ENCODE measurements around the gene SCARB2.

Gene SCARB2

GRCh38 chr4:76256032-76256431 is 42.4 kb upstream of the SCARB2 start:
- no peak for TF ChIP-seq POLR2AphosphoS5 (IDR thresholded peaks at IDR 0.05; ENCODE audit: low read depth, low read length)
- no peak for TF ChIP-seq SIN3A (IDR thresholded peaks at IDR 0.05; ENCODE audit: borderline replicate concordance, insufficient read depth, low read length)
- no peak for TF ChIP-seq FOXP2 (optimal IDR thresholded peaks at IDR 0.05; ENCODE audit: borderline replicate concordance, extremely low read depth, extremely low read length, insufficient read depth)
- TF ChIP-seq REST (IDR thresholded peaks at IDR 0.05; ENCODE audit: insufficient read depth in 1 of 2, low read depth in 2 of 2, low read length in 2 of 2), result no peak
- no peak for TF ChIP-seq TAF1 (IDR thresholded peaks at IDR 0.05; ENCODE audit: borderline replicate concordance, insufficient read depth, low read length)

GRCh38 chr4:76253511-76253910 is 39.9 kb upstream of the SCARB2 start:
- no peak for TF ChIP-seq POLR2AphosphoS5 (IDR thresholded peaks at IDR 0.05; ENCODE audit: low read depth, low read length)
- TF ChIP-seq REST (IDR thresholded peaks at IDR 0.05; ENCODE audit: insufficient read depth in 1 of 2, low read depth in 2 of 2, low read length in 2 of 2), result no peak
- TF ChIP-seq SIN3A (IDR thresholded peaks at IDR 0.05; ENCODE audit: borderline replicate concordance, insufficient read depth, low read length), result no peak
- TF ChIP-seq FOXP2 (optimal IDR thresholded peaks at IDR 0.05; ENCODE audit: borderline replicate concordance, extremely low read depth, extremely low read length, insufficient read depth), result no peak
- no peak for TF ChIP-seq TAF1 (IDR thresholded peaks at IDR 0.05; ENCODE audit: borderline replicate concordance, insufficient read depth, low read length)

- TF ChIP-seq FOXP2 (optimal IDR thresholded peaks at IDR 0.05; ENCODE audit: borderline replicate concordance, extremely low read depth, extremely low read length, insufficient read depth), result no peak
- no peak for TF ChIP-seq TAF1 (IDR thresholded peaks at IDR 0.05; ENCODE audit: borderline replicate concordance, insufficient read depth, low read length)
- no peak for TF ChIP-seq POLR2AphosphoS5 (IDR thresholded peaks at IDR 0.05; ENCODE audit: low read depth, low read length)
- TF ChIP-seq SIN3A (IDR thresholded peaks at IDR 0.05; ENCODE audit: borderline replicate concordance, insufficient read depth, low read length), result no peak
- TF ChIP-seq REST (IDR thresholded peaks at IDR 0.05; ENCODE audit: insufficient read depth in 1 of 2, low read depth in 2 of 2, low read length in 2 of 2), result no peak
These were observed 38.6 kb upstream of the SCARB2 start for GRCh38 chr4:76252271-76252653.

- no peak for TF ChIP-seq POLR2AphosphoS5 (IDR thresholded peaks at IDR 0.05; ENCODE audit: low read depth, low read length)
- TF ChIP-seq FOXP2 (optimal IDR thresholded peaks at IDR 0.05; ENCODE audit: borderline replicate concordance, extremely low read depth, extremely low read length, insufficient read depth), result no peak
- no peak for TF ChIP-seq SIN3A (IDR thresholded peaks at IDR 0.05; ENCODE audit: borderline replicate concordance, insufficient read depth, low read length)
- no peak for TF ChIP-seq REST (IDR thresholded peaks at IDR 0.05; ENCODE audit: insufficient read depth in 1 of 2, low read depth in 2 of 2, low read length in 2 of 2)
- TF ChIP-seq TAF1 (IDR thresholded peaks at IDR 0.05; ENCODE audit: borderline replicate concordance, insufficient read depth, low read length), result no peak
These were observed 38.0 kb upstream of the SCARB2 start, which contains the start of gene FAM47E for GRCh38 chr4:76251441-76252270. TSS of gene FAM47E (plus strand) at chr4:76251721. CDS start at chr4:76251747, 26 bp downstream.

Measured in PFSK-1 (cell line).